GM18511 (cell line): Measurements from ENCODE around the gene OSBPL1A.
A peak's percentile ranks its signal among the peaks of the same experiment; 100 is the strongest.
"Not testable (repeated sequence)": the region's sequence is repeated elsewhere in the genome, so short reads cannot be mapped to it uniquely, and the experiment has no call there.

Experiments used
- ATAC-seq: cut with Tn5 transposase; IDR thresholded peaks from one replicate; pipeline ENCODE4 v1.9.1; 2021; ENCODE audit warnings: mild to moderate bottlenecking, moderate library complexity; ENCODE audit not compliant: unreplicated experiment

The OSBPL1A gene

GRCh38 chr18:24398540-24398939 is 916 bp upstream of the OSBPL1A start:
- no peak for ATAC-seq

- ATAC-seq = peak; percentile 33
Observed at GRCh38 chr18:24397131-24397693, 412 bp downstream of the OSBPL1A start.

- no peak for ATAC-seq
Observed at GRCh38 chr18:24396082-24396633, 1.5 kb downstream of the OSBPL1A start.

GRCh38 chr18:24395049-24395795 is 2.4 kb downstream of the OSBPL1A start:
- no peak for ATAC-seq

GRCh38 chr18:24388957-24389356 is 8.7 kb downstream of the OSBPL1A start:
- no peak for ATAC-seq

- ATAC-seq = no peak
Observed at GRCh38 chr18:24386681-24387080, 10.9 kb downstream of the OSBPL1A start.

- ATAC-seq = no peak
Observed at GRCh38 chr18:24381126-24381525, 16.5 kb downstream of the OSBPL1A start.

GRCh38 chr18:24380163-24380747 is 17.4 kb downstream of the OSBPL1A start:
- ATAC-seq = no peak

- ATAC-seq = no peak
Observed at GRCh38 chr18:24378598-24378997, 19.0 kb downstream of the OSBPL1A start.

- ATAC-seq = not testable (repeated sequence)
Observed at GRCh38 chr18:24376531-24376930, 21.1 kb downstream of the OSBPL1A start.

- no peak for ATAC-seq
Observed at GRCh38 chr18:24373328-24373727, 24.3 kb downstream of the OSBPL1A start.

GRCh38 chr18:24372279-24372872 is 25.2 kb downstream of the OSBPL1A start:
- ATAC-seq = no peak

GRCh38 chr18:24370120-24370519 is 27.5 kb downstream of the OSBPL1A start:
- ATAC-seq = no peak

- no peak for ATAC-seq
Observed at GRCh38 chr18:24369426-24369825, 28.2 kb downstream of the OSBPL1A start.

GRCh38 chr18:24368749-24369148 is 28.9 kb downstream of the OSBPL1A start:
- ATAC-seq = no peak

- no peak for ATAC-seq
Observed at GRCh38 chr18:24366328-24366727, 31.3 kb downstream of the OSBPL1A start.

GRCh38 chr18:24364177-24364576 is 33.4 kb downstream of the OSBPL1A start:
- no peak for ATAC-seq

GRCh38 chr18:24362757-24363156 is 34.9 kb downstream of the OSBPL1A start:
- ATAC-seq = no peak

- peak; percentile 78 for ATAC-seq
Observed at GRCh38 chr18:24359787-24360530, 37.7 kb downstream of the OSBPL1A start.

GRCh38 chr18:24354278-24354677 is 43.3 kb downstream of the OSBPL1A start:
- no peak for ATAC-seq

- no peak for ATAC-seq
Observed at GRCh38 chr18:24346254-24346653, 51.4 kb downstream of the OSBPL1A start.
